Activated CD8-positive, alpha-beta memory T cell treated with anti-CD3 and anti-CD28 coated beads for 24 hours (primary cell): Measurements from ENCODE around the gene MCC.

Source experiments
- DNase-seq: peaks from one replicate; pipeline ENCODE4 v3.0.0-alpha.2; 2020

MCC gene

DNA sequence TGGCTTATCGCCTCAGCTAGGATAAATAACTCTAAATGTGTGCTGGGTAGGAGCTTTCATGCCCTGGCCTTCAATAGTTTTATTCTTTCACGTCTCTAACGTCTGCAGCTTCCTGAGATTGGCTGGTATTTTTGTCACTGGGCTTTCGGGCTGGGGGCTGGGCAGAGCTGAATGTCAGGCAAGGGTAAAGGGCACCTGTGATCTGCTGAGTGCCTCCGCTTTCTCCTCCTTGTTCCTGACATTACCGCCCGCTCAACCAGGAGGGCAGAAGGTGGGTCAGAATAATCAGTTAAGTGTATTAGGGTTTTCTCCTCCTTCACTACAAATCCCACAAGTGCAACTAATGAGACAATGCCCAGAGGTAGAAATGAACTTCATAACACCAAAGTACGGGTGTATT is 270.1 kb downstream of the MCC start:
- no peak for DNase-seq

DNA sequence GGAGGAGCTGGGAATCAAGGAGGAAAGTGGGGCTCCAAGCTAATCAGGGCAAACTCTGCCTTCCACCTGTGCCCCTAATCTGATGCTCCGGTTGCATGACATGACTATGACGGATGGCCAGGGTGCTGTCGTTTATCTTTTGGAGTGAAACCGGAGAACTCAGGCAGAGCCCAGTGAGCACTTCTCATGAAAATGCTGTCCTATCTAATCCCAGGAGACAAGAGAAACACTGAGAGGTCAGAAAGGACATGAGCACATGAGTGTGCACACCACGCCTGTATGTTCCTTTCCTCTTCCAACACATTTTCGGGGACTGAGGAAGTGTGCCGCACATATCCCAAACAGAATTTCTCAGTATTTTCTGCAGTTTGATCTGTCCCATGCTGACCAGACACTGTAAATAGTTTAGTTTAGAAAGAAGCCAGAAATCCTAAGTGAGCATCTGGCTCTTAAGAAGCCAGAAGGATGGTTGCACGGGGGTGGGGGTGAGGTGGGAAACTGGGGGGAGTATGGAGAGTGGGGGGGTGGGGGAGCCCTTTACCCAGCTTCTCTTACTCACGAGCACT is 270.6 kb downstream of the MCC start:
- DNase-seq: no peak

DNA sequence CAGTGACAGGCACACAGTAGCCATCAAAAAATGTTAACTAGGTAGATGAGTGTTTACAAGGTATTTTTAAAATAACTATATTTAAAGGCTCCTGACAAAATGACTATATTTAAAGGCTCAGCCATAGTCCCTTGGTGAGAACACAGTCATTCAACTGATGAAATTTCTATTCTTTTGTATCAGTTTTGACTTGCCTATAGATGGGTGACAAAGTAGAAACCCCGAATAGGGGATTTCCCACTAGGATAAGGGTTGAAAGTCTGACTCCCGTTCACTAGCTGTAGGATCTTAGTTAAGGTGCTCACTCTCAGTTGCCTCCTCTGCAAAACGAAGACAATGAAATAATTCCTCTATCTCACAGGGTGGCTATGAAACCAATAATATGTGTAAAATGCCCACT is 271.7 kb downstream of the MCC start:
- DNase-seq: no peak

DNA sequence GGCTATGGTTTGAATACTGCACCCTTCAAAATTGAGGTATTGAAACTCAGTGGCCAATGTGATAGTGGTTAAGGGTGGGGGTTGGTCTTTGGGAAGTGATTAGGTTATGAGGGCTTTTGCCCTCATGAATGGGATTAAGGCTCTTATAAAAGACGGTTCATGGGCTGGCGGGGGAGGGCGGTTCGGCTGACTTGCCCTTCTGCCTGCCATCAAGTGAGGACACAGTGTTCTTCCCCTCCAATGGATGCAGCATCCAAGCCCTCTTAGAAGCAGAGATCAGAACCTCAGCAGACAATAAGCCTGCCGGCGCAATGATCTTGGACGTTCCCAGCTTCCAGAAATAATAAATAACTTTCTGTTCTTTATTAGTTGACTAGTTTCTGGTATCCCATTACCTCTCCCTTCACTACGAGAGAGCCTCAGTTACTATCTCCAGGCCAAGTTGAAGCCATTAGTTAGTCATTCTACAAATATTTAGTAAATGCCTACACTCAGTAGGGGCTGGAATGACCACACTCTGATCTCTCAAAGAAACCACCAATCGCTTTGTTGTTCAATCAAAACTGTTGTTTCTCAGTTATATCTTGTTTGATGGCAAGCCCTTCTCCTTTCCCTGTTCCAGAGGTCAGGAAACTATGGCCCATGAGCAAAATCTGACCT is 272.7 kb downstream of the MCC start:
- DNase-seq: no peak

DNA sequence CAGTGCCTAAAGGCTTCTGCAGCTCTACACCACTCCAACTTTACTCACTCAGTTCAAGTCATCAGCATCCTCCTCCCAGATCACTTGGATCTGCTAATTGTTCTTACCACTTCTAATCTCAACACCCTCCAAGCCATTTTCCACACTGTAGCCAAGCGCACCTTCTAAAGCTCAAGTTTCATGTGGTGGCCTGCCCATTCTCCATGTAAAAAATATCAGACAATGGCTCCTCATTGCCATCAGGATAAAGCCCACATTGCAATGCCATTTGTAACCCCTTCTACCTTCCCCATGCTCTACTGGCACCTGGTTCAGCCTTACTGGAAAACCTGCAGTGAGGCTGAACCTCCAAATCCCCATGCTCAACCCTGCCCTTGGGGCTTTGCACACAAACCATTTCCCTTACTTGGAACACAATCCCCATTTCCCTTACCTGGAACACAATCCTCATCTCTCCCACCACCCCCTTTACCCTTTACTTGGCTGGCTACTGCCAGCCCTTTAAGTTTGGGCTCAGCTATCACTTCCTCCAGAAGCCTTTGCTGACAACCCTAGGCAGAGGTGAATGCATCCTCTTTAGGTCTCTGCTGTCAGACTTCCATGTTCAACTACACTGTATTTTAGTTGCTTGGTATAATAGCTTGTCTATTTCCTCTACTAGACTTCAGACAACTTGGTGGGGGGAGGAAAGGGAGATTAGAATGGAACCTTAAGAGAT is 273.5 kb downstream of the MCC start:
- no peak for DNase-seq

DNA sequence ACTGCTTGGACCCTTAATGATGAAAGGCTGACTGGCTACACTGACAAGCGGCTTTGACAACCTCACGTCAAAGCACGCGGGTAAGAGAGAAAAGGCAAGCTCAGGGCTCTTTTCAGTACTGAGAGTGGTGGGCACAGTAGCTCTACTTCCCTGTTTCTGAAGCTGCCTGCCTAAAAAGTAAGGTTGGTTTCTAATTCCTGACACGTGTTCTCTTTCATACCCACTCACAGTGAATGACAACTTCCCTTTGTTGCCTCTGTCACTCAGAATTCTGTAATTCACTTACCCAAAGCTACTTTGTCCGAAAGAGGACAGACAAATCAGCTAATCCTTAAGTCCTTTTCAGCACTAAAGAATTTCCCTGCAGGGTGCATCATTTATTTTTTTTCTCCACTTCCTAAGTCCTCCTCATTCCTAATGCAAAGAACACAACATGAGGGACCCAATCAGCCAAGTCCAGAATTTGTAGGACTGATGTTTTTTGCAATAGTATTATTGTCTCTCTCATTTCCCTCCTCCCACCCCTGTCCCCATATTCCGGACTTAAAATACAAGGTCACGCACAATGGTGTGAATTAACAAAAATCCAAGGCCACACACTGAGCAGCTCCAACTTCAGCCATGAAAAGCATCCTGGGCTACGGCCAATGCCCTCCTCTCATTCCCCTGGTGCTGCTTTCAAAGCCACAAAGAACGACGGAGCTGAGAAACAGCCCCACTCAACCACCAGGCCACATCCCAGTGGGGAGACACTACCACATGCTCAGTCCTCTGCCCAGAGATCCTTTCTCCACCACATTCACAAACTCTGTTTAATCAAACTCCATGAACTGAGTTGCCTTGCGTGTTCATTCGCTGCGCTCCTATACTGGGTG is 274.5 kb downstream of the MCC start:
- DNase-seq: no peak

DNA sequence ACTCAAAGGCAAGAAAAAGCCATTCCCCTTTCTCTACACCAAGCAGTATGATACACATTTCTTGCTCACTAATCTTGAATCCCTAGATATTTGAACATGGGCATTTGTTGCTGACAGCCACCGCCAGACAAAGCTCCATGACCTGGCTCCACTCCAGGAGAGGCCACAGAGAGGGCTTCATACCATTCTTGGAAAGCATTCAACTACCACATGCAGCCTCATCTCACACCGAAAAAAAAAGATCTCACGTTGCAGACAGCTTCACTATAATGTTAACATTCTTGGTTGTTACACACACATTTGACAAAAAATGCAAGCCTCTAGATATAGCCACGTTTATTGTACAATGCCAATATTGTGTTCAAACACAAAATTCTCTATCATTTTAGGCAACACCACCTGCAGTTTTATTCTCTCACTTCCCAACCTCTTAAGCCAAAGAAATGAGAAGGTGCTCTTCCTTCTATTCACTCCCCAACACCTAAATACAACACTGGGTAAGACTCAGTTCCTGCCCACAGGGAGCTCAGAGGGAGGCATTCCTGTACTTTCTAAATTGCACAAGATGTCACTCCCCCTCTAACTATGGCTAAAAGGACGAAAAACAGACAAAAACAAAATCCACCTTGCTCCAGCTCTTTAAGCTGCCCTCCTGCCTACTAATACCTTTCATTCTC is 275.9 kb downstream of the MCC start:
- no peak for DNase-seq

DNA sequence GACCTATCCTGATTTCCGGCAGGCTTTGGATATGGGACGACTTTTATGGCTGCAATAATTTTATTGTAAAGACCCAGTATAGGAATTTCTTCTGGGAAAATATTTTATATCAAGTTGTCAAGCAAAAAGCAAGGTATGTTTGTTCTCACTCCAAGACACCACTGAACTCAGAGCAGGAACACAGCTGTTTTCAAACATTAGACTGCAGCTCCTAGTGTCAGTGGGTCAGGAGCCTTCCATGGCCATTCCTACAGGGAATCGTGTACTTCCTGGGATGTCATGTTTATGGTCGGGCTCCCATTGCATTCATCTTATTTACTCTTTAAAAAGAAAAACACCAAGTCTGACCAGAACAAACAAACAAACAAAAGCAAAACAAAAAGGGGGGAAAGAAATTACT is 278.8 kb downstream of the MCC start:
- no peak for DNase-seq

DNA sequence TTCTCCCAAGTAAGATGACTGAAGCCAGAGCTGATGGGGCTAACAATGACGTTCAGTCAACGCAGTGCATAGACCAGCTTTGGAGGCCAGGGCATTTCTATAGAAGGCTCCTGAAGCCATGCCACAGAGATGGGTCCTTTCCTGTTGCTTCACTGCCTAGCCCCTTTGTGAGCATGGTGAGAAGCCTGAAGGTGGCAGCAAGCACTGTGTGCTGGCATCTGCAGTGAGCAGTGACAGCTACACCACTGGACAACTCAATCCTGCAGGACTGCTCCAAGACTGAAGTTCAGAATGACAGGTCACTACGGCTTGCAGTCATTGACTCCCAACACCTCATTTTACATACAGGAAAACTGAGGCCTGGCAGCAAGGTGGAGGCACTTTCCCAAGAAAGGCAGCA is 282.4 kb downstream of the MCC start:
- no peak for DNase-seq

DNA sequence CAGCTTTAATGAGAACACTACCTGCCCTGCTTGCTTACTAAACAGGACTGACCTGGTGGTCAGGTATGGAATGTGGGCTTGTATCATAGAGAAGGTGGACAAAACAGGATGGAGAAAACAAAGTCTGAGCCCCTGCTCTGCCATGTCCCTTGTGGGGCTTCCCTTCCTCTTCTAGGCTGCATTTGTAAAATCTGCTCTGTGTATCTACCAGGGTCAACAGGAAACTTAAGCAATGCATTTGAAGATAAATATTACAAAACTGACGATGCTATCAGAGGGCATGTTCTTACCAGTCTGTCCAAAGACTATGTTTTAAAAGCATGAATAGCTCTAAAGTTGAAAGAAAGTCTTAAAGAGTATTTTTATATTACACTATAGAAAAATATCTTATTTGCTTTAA is 282.9 kb downstream of the MCC start:
- no peak for DNase-seq

DNA sequence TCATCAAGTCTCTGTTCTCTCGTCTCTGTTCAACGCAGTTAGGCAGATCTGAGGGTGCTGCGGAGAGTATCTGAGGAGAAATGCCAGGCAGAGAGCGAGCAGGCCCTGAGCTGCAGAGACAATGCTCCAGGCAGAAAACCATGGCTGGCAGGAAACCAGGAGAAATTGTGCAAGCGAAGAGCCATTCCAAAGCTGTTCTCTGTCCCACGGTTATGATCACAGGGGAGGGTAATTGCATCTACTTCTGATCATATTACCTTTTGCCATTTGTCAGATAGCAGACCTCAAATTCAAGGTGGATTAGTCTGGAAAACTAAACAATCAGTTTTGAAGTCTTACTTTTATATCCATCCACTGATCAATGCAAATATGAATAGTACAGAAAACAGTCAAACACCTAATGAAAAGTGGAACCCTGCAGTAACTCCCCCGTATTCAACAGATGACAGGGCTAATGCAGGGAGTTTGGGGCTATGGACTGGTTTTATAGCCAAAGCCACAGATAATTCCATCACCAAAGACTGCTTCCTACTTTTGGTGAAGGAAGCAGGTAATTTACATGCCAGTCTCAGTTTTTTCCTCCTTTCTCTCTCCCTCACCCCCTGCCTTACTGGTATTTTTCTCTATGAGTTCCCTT is 283.6 kb downstream of the MCC start:
- DNase-seq: no peak

DNA sequence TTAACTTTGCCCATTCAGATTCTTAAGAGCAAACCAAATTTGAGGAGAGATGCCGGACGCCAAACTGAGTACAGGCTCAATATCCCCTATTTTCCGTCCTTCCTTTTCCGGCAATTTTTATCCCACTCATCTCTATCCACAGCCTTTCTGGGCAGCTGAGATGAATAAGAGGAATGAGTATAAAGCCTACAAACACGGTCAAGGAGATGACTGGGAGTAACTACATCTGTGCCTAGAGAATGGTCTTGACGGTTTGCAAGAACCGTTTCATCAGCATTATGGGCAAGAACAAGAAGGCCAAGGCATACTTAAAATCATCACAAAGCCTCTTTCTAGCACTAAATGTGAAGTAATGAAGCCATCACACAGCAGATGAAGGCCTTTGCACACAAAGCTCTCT is 284.3 kb downstream of the MCC start:
- no peak for DNase-seq

DNA sequence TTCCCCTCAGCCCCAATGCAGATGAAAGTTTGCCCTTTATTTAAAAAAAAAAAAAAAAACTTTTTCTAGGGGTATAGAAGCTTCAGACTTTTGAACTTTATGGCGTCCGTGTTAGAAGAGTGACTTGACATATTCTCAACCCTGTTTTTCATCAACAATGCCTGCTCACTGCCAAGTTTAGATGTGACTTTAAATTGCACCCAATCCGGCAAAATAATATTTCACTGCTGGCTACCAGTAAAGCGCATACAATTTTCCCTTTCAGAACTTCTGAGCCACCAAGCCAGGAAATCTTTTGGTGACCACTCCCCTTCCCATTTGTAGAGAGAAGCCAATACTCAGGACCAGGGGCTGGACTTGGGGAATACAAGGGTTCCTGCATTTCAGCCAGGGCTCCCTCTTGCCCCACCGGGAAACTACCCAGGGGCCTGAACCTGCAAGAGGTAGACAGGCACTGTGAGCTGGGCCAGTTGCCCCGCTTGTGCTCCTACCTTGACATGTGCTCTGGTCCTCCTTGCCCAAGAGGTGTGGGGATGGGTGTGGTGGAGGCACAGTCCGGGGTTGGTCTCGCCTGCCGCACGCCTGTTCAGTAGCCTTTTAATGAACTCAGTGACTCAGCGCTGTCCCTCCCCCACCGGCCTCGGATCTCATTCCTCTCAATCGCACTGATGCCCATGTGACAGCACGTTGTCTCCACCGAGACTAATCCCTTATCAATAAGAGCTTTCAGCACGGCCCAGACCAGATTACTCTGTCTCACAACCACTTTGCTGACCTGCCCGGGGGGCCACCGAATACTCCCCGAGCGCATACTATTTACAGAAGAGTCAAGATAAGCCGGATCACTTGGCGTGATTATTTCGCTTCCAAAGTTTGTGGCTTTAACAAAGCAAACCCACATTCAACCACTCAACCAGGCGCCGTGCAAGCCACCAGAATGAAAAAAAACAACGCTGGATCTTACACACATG is 285.2 kb downstream of the MCC start:
- no peak for DNase-seq

DNA sequence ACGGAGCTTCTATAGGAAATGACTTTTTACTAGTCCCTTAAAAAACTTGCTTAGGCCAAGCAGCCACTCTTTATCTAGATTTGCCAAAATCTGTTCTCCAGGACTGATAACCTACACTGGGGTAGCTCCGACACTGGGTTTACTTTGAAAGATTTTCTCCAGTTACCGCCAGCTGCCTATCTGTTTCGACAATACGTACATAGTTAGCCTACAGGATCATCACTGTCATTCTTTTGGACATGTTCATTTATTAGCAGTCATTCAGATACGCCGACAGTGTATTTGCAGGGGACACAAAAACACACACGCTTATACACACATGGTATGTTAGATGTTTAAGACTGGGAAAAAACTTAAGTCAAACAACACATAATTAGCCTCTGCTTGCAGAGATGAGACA is 286.0 kb downstream of the MCC start:
- no peak for DNase-seq

DNA sequence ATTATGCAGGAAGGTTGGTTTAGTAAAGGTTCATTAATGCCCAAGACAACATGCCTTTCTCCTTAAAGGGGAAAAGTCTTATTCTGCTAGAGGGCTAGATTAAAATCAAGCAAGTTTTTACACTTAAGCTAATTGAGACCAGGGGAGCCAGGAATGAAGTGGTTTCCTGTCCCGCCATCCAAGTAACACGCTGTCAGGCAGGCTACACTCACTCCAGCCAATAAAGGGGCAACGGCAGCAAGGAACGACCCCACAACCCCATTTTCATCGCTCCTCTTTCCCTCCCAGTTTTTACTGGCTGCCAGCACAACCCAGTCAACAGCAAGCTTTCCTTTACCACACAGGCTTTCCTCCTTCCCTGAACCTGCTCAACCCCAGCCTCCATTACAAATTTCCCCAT is 286.5 kb downstream of the MCC start:
- DNase-seq: no peak

DNA sequence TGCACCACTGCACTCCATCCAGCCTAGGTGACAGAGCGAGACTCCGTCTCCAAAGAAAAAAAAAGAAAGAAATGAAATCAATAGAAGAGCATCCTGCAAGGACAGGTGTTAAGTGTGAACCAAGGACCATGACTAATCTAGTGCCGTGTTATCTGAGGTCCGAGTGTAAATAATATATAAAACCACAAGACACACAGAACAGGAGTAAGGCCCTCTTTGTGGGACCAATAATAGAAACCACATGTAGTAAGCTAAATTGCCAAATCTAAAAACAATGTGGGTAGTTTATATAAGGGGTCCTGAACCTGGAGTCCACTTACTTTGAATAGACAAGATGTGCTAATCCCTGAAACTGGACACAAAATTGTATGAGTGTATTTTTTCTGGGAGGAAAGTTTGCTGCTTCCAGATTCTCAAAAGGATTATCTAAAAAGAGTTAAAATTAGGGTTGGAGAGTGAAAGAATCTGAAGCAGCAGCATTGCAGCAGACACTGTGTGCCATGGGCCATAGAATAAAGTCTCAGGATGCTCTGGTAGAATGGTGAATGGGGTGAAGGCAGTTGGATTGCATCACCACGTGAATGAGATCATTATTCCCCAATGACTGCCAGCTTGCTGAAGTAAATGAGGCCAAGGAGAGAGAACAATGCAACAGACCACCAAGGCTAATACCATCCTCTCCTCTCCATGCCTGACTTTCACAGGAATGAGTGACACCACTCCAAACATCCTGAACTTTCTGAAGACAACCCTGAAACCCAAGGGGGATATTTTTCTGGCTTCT is 288.9 kb downstream of the MCC start:
- no peak for DNase-seq

DNA sequence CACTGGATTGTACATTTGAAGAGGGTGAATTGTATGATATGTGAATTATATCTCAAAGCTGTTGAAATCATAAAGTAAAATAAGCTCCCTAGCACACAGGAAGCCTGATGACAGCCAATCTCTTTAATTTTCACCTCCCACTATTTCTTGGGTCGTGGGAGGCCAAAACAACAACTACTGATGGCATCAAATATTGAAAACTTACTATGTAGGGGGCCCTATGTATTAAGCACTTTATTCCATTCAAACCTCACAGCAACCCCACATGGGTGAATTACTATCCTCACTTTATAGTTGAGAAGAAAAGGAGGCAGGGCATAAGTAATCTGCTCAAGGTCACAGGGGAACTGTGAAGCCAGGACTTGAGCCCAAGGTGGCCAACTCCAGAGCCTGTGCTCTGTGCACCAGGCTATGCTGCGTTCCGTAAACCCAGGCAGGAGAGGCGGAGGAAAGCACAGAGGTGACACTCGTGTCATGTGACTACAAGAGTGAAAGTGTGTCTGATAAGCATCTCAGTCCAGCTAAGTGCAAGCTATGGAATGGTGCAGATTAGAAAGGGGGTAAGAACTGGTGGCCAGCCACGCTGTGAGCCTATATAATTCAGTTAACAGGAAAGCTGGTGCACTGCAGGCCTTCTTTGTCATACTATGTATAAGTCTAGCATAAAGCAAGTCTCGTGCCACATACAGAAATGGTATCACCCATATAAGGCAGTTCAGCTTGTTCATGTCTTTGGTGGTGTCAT is 290.6 kb downstream of the MCC start:
- DNase-seq: no peak

DNA sequence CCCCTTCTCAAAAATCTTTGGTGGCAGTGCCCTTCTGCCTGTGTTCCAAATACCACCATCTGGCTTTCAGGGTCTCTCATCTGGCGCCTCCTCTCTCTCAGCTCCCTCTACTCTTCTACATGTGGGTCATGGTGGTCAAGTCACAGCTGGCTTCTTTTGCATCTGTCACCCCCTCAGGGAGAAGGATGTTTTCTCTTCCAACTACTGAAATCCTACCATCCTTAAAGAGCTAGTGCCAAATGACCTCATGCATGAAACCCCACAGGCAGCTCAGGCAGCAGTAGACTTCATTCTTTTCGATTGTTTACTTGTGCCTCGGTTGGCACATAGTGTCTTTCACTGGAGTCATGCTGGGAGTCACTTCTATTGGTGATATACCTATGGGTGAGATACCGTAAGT is 292.5 kb downstream of the MCC start:
- DNase-seq: no peak

DNA sequence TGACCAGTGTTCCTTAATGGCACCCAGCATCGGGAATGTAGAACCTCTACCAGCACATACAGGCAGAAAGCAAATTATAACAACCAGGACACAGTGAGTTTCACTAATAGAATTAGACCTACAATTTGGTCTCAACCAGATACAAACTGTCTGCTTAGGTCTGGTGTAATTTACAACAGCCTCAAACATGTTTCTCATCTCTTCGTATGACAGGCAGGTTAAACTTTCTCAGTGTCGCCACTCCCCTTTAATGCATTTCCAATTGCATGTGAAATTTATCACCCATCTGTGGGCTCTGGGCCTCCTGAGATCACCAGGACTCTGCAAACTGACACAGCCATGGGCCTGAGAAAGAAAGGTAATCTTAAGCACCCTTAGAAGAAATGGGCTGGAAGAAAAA is 293.0 kb downstream of the MCC start:
- no peak for DNase-seq

DNA sequence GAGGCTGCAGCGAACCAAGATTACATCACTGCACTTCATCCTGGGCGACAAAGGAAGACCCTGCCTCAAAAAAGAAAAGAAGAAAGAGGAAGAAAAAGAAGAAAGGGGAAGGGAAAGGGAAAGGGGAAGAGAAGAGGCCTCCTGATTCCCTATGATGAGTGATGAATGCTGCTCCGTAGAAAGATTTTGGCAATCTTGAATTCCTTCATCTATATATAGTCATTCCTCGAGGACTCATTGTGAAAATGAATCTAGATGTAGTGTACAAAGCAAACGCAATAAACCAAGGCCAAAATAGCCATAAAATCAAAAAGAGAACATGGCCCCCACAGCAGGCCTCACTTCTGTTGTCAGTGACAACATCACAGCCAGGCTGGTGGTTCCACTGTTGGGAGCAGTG is 293.7 kb downstream of the MCC start:
- DNase-seq: no peak
